ENCODE measurements around the gene SULT2B1. TPM values are rescaled to one million over a fixed set of nuclear protein-coding genes. Genes with fewer than 3 reads are reported as not detected.

SULT2B1 gene
- total RNA-seq, 2 donors from 2014 or later: 14.6 to 43.0 TPM

GRCh38 chr19:48598996-48599700 is 47.2 kb downstream of the SULT2B1 start:
- 68% methylated on average over 30 of the region's 30 CpGs for WGBS
- Histone ChIP-seq H3K27ac (no peak overlapping the region), H3K27me3 (replicated peaks; ENCODE audit: insufficient read depth) (no peaks in the 10 kb centered on the region), H3K4me3 (no peak overlapping the region), H3K36me3 (no peaks in the 10 kb centered on the region), H3K4me1 (replicated peaks) (no peaks in the 10 kb centered on the region), H3K9me3 (no peaks in the 10 kb centered on the region)
- intact Hi-C loops (cut with DNase I): no loop called here
- TF ChIP-seq POLR2A (IDR thresholded peaks at IDR 0.05) (no peak), POLR2AphosphoS5 (IDR thresholded peaks at IDR 0.05) (no peak), CTCF (IDR thresholded peaks at IDR 0.05) (no peak)
- DNase-seq (ENCODE audit: low spot score): no peak

- DNase-seq (ENCODE audit: low spot score): no peak
- Histone ChIP-seq H3K9me3 (no peaks in the 10 kb centered on the region), H3K4me3 (no peak overlapping the region), H3K4me1 (replicated peaks) (no peaks in the 10 kb centered on the region), H3K27ac (no peak overlapping the region), H3K36me3 (no peaks in the 10 kb centered on the region), H3K27me3 (replicated peaks; ENCODE audit: insufficient read depth) (no peaks in the 10 kb centered on the region)
- intact Hi-C loops (cut with DNase I): no loop called here
- no peak for TF ChIP-seq POLR2A (IDR thresholded peaks at IDR 0.05)
- TF ChIP-seq CTCF (IDR thresholded peaks at IDR 0.05): no peak
- no peak for TF ChIP-seq POLR2AphosphoS5 (IDR thresholded peaks at IDR 0.05)
- 91% methylated on average over 21 of the region's 21 CpGs for WGBS
Observed at GRCh38 chr19:48600679-48601417, 48.9 kb downstream of the SULT2B1 start.

GRCh38 chr19:48603001-48603400 is 51.0 kb downstream of the SULT2B1 start:
- no peaks in the 10 kb centered on the region for H3K36me3 ChIP-seq
- no peak for TF ChIP-seq CTCF (IDR thresholded peaks at IDR 0.05)
- TF ChIP-seq POLR2AphosphoS5 (IDR thresholded peaks at IDR 0.05): no peak
- no peak for TF ChIP-seq POLR2A (IDR thresholded peaks at IDR 0.05)
- no peak overlapping the region for H3K4me3 ChIP-seq
- 87% methylated on average over 9 of the region's 9 CpGs for WGBS
- H3K27ac ChIP-seq: no peak overlapping the region
- no peaks in the 10 kb centered on the region for H3K4me1 ChIP-seq (replicated peaks)
- intact Hi-C loops (cut with DNase I): no loop called here
- no peaks in the 10 kb centered on the region for H3K9me3 ChIP-seq
- H3K27me3 ChIP-seq (replicated peaks; ENCODE audit: insufficient read depth): no peaks in the 10 kb centered on the region
- DNase-seq (ENCODE audit: low spot score): no peak

- intact Hi-C loops (cut with DNase I): no loop called here
- TF ChIP-seq POLR2AphosphoS5 (IDR thresholded peaks at IDR 0.05) (no peak), CTCF (IDR thresholded peaks at IDR 0.05) (no peak), POLR2A (IDR thresholded peaks at IDR 0.05) (no peak)
- 93% methylated on average over 38 of the region's 39 CpGs for WGBS
- DNase-seq (ENCODE audit: low spot score): no peak
- H3K36me3 ChIP-seq: no peaks in the 10 kb centered on the region
- no peak overlapping the region for H3K27ac ChIP-seq
- H3K27me3 ChIP-seq (replicated peaks; ENCODE audit: insufficient read depth): no peaks in the 10 kb centered on the region
- no peaks in the 10 kb centered on the region for H3K9me3 ChIP-seq
- no peak overlapping the region for H3K4me3 ChIP-seq
- H3K4me1 ChIP-seq (replicated peaks): no peaks in the 10 kb centered on the region
Observed at GRCh38 chr19:48603449-48603848, 51.5 kb downstream of the SULT2B1 start.

Measured in prostate gland (tissue), 2 donors.